H4 (cell line): ENCODE results near the gene ZNF43. TPM values are rescaled to one million over a fixed set of nuclear protein-coding genes. Genes with fewer than 3 reads are reported as not detected.
"Not testable (repeated sequence)": the region's sequence is repeated elsewhere in the genome, so short reads cannot be mapped to it uniquely, and the experiment has no call there.

Experiments used
- DNase-seq: peaks from one replicate; pipeline ENCODE4 v3.0.0-alpha.2; 2015; ENCODE audit warnings: low spot score
- total RNA-seq: library from RNA; depleted of rRNA; stranded (reverse); fragments of >200 nt; shearing (Covaris generic); gene quantifications from 2 replicates; pipeline ENCODE4 v1.2.3, GENCODE V29; 2014; rRNA removed

Gene ZNF43
- 6.2 and 7.1 TPM in 2 replicates for total RNA-seq

DNA sequence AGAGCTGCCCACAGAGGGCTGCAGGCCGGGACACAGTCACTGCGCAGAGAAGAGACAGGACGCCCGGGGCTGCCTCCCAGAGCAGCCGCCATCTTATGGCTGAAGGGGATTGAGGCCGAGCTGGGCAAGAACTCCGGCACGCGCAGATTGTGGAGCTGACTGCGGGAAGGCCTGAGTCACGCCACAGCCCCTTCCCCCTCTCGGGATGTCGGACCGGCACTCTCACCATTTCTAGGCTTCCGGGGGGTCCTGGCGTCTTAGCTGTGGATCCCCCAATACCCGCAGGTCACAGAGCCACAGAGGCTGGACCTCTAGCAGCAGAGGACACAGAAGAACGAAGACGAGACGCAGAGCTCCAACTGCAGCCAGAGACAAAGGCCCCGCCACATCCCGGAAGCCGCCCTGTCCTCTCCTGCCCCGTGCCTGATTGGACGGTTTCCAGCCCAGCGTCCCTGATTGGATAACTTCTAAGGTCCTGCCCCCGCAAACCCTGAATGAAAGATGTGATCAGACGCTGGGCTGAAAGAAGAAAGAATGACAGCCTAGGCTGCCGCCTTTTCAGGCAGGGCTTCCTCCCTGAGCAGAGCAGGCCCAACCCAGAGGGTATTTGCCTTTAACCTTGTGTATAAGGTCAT is at the start of gene ZNF43:
Gene ZNF43 (minus strand): TSS at position 373 of the 635 bp plus-strand sequence. CDS start 144 bp downstream, at position 229.
- peak; percentile 94 for DNase-seq

DNA sequence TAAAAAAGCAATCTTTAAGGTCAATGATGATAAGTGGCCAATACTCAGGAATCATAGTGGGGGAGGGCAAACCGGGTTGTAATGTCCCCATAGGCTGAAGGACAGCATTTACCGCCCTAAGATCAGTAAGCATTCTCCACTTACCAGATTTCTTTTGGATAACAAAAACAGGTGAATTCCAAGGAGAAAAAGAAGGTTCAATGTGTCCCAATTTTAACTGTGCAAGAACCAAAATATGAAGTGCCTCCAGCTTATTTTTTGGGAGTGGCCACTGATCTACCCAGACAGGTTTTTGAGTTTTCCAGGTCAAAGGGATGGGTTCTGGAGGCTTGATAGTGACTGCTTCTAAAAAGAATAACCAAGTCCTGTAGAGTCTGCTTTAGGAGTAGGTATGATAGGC is 49.5 kb upstream of the ZNF43 start:
- not testable (repeated sequence) for DNase-seq

DNA sequence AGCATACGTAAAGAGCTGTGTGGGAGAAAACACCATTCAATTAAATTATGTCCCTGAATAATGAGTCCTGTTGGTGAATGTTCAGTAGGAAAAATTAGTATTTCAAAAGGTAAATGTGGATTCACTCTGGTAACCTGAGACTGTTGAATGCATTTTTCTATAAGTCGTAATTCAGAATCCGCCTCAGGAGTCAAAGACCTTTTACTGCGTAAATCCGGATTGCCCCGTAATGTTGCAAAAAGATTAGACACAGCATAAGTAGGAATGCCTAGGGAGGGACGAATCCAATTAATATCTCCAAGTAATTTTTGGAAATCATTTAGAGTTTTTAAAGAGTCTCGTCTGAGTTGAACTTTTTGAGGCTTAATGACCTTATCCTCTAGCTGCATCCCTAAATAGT is 48.8 kb upstream of the ZNF43 start:
- not testable (repeated sequence) for DNase-seq

DNA sequence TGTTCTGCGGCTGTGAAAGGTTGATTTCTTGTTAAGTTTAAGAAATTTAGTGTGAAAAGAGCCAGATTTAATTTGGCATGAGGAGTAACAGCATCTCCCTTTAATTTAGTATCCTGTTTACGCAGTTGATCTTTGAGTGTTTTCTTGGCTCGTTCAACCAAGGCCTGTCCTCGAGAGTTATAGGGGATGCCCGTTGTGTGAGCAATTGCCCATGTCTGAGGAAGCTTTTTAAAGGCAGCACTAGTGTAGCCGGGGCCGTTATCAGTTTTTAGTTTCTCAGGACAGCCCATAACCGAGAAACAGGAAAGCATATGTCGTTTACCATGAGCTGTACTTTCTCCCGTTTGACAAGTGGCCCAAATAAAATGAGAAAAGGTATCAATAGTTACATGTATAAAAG is 47.5 kb upstream of the ZNF43 start:
- DNase-seq, result no peak

DNA sequence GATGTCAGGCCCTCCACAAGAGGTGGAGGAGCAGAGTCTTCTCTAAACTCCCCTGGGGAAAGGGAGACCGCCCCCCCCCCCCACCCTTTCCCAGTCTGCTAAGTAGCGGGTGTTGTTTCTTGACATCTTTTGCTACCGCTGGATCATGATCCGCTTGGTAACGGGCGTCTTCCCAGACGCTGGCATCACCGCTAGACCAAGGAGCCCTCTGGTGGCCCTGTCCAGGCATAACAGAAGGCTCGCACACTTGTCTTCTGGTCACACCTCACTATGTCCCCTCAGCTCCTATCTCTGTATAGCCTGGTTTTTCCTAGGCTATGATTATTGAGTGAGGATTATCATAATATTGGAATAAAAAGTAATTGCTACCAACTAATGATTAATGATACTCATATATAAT is 44.8 kb upstream of the ZNF43 start:
- DNase-seq, result not testable (repeated sequence)

DNA sequence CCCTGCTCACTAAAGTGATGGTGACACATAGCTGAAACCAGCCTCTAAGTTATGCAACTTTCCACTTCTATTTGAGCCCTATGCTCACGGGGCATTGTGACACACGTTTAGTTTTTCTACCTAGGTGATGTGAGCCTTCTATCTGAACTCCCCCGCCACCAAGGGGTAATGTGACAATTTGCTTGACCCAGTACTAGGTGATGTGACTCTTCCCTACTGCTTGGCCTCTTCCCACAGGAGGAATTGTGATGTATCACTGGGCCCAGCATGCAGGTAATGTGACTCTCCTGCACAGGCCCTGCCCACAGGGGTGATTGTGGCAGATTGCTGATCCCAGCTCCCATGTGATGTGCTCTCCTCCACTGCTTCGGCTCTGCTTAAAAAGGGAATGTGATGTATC is 42.7 kb upstream of the ZNF43 start:
- DNase-seq, result no peak

DNA sequence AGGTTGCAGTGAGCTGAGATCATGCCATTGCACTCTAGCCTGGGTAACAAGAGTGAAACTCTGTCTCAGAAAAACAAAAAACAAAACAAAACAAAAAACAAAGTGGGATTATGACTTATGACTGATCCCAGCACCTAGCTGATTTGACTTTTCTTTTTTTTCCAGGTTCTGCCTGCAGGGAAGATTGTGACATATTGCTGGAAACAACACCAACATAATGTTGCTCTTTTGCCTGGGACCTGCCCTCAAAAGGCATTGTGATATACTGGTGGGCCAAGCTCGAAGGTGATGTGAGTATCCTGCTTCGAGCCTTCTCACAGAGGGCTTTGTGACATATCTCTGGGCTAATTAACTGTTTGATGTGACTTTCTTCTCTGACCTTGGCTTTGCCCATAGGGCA is 42.0 kb upstream of the ZNF43 start:
- DNase-seq, result no peak

DNA sequence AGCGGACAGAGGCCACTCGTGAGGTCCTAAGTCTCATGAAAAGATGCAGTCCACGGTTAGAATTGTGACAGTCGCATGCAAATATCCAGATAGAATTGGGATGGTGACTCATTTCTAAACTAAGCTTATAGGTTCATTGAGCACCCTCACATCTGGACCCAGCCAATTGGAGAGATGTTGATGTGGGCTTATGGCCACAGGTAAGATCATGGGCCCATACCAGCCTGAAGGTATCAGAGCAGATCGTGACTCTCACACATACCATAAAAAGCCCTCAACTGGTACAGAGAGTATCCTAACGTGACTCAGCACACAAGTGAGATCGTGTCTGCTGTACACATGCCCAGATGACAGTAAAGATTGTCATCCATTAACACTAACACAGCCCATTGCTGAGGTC is 40.6 kb upstream of the ZNF43 start:
- not testable (repeated sequence) for DNase-seq

DNA sequence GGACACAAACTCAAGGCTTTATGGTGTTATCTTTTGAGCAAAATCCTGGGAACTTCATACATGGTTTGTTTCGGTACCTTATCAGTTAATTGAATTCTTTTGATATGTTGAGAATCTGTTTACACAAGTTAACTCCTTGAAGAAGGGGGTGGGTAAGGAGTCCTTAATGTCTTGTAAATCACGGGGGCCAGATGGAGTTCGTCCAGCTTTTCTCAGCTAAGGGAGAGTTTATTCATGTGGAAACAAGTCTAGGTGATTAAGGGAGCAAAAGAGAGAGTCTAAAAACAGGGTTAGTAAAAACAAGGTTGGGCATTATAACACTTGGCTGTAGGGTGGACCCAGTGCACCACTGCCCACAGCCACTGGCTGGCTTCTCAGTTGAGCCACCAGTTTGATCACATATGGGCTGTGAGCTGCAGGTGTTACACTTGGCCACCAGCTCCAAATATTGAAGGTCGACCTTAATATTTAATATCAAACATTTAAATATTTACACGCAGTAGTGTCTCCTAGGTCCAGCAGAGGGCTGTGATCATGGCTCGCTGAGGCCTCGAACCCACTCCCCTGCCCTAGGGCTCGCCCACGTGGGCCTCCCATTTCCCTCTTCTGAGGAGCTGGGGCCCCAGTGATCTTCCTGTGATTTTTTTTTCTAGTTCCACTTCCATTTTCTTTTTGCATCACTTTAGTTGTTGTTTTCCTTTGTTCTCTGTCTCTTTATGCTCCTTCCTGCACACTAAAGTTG is 21.0 kb upstream of the ZNF43 start:
- DNase-seq, result no peak

DNA sequence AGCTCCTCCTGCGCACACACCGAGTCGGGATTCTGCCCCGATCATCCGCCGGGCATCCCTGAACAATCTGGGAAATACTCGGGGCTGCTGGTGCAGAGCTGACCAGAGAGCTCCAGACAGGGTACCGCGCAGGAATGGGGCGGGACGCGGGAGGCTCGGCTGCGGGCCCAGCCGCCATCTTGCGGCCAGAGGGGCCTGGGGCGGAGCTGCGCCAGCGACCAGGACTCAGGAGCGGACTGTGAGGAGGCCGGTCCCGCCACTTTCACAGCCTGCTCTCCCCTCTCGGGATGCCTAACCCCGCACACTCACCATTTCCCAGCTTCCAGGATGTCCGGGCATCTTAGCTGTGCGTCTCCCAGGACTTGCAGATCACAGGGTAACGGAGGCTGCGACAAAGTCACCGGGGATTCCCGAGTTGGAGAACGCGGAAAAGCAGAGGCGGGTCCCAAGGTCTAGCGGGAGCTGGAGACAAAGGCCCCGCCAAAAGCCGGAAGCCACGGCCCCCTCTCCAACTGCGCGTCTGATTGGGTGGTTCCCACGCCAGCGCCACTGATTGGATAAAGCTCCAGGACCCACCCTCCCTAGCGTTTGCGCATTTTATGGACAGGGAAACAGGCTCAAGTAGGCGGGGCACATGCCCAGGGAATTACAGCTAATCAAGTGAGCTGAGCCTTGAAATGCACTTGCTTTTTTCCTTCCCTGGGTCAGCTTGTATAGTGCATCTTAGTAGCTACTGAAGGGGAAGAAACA is 15.8 kb upstream of the ZNF43 start:
- DNase-seq, result peak; percentile 90

DNA sequence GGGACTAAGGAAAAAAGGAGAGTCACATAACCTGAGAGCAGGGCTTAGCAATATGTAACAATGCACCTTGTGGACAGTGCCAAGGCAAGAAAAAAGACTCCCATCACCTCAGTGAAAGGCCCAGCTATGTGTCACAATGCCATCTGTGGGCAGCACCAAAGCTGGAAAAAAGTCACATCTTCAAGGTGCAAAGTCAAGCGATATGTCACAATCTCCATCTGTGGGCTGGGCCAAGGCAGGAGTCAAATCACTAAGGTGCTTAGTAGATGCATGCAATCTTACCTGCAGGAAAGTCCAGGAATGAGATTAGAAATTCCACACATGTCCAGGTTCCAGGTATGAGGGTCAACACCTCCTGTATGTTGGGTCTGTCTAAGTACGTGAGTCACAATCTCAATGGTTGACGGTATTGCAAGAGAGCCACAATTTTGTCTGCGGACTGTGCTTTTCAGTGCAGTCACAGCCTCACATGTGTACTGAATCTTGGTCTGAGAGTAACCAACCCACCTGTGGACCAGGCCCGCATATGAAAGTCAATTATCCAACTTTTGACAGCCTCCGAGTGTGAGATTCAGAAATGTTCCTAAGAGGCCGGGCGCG is 14.8 kb upstream of the ZNF43 start:
- DNase-seq, result no peak

DNA sequence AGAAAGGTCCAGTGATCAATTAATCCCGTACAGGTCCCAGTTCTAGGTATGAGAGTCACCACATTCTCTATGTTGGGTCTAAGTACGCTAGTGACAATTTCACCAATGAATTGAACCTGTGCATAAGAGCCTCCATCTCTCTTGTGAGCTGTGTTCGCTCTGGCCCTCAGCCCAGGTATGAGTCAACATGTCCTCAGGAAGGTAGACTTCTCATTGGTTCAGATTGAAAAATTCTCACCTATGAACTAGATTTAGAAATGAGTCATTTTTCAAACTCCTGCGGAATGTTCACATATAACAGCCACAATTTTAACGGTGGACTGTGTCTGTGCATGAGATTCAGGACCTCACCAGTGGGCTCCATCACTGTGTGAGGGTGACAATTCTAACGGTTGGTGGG is 12.7 kb upstream of the ZNF43 start:
- DNase-seq, result no peak

DNA sequence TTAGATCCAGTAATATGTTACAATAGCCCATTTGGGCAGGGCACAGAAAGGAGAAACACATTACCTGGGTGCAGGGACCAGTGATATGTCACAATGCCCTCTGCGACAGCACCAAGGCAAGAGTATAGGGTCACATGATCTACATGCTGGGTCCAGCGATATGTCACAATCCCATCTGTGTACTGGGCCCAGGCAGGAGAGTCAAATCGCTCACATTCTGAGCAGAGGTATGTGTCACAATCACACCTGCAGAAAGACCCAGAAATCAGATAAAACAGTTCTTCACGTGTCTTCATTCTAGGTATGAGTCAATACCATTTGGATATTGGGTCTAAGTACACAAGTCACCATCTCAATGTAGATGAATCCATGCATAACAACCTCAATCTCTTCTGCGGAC is 7.1 kb upstream of the ZNF43 start:
- DNase-seq, result no peak

DNA sequence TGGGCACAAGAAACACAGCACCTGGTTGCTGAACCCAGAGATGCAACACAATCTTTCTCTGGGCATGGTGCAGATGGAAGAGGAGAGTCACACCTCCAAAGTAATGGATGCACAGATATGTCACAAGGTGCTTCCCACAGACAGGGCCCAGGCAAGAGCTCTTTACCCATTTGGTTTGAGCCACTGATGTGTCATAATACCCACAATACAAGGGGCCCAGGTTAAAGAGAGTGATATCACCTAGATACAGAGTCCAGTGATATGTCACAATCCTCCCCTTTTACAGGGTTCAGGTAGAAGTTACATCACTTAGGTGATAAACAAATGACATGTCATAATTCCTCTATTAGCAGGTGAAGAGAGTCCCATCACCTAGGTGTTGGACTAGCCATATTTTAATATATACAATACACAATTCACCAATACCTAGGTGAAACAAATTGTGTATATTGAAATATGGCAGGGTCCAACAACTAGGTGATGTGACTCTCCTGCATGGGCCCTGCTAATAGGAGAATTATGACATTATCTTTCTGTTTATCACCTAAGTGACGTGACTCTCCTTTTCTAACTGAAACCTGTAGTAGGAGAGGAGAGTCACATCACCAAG is 5.6 kb upstream of the ZNF43 start:
- DNase-seq, result no peak

DNA sequence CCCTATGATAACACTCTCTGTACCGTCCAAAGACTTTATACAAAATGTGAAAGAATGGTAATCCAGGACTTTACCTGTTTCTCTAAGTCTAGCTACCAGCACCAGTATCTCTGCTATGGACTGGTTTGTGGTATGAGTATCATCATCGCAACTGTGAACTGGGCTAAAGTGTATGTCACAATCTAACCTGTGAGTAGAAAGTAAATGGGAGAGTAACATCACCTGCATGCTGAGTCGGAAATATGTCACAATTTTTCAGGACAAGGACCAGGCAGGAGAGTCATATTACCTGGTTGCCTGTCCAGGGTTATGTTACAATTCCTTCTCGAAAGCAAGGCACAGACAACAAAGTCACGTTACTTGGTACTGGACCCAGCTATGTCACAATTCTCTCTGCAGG is 5.1 kb upstream of the ZNF43 start:
- DNase-seq, result no peak

DNA sequence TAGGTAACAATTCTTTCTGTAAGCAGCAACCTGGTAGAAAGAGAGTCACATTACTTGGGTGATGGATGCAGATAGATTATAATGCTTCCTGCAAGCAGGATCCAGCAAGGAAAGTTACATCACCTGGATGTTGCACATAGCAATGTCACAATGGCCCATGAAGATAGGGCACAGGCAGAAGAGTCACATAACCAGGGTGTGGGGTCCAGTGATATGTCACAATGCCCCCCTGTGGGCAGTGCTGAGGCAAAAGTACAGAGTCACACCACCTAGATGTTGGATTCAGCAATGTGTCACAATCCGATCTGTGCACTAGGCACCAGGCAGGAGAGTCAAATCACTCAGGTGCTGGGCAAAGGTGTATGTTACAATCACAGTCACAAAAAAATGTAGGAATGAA is 4.0 kb upstream of the ZNF43 start:
- DNase-seq, result no peak

DNA sequence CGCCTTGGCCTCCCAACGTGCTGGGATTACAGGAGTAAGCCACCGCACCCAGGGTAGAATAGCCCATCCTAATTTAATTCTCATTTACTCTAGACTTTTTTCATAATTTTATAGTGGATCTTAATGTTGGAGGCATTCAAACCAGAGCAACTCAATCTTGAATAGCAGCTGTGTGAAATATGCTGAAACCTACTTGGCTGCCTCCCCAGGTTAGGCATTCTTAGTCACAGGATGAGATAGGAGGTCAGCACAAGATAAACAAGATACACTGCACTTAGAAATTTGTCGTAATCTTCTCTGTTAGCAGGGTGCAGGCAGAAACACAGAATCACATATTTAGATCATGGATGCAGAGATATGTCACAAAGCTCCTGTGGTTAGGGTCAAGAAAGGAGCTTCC is 2.7 kb upstream of the ZNF43 start:
- DNase-seq, result no peak

DNA sequence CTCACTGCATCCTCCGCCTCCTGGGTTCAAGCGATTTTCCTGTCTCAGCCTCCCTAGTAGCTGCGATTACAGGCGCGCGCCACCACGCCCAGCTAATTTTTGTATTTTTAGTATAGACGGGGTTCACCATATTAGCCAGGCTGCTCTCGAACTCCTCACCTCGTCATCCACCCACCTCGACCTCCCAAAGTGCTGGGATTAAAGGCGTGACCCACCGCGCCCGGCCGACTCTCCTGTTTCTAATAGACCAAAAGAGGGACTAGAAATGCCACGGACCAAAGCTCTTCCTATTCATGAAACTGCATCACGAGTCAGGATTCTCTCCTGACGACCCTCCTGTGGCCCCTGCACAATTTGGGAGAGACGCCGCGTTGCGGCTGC is 563 bp downstream of the ZNF43 start:
- DNase-seq, result no peak

DNA sequence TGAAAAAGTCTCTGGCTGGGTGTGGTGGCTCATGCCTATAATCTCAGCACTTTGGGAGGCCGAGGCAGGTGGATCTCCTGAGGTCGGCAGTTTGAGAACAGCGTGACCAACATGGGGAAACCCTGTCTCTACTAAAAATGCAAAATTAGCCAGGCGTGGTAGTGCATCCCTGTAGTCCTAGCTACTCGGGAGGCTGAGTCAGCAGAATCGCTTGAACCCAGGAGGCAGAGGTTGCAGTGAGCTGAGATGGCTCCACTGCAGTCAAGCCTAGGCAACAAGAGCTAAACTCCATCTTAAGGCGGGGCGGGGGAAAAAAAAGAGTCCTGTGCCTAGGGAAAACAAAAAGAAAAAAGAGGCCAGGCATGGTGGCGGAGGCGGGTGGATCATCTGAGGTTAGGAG is 2.2 kb downstream of the ZNF43 start:
- no peak for DNase-seq

DNA sequence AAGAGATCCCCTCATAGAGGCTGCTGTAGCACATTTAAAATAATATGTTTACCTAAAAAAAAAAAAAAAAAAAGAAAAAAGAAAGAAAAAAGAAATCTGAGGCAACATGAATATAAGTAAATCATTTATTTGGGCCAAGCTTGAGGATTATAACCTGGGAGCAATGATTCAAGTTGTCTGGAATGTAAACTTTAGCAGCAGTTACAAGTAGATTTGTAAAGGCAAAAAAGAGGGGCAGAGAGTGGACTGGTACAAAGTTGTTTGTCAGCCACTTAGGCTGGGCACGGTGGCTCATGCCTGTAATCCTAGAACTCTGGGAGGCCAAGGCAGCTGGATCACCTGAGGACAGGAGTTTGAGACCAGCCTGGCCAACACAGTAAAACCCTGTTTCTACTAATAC is 11.3 kb downstream of the ZNF43 start:
- no peak for DNase-seq

DNA sequence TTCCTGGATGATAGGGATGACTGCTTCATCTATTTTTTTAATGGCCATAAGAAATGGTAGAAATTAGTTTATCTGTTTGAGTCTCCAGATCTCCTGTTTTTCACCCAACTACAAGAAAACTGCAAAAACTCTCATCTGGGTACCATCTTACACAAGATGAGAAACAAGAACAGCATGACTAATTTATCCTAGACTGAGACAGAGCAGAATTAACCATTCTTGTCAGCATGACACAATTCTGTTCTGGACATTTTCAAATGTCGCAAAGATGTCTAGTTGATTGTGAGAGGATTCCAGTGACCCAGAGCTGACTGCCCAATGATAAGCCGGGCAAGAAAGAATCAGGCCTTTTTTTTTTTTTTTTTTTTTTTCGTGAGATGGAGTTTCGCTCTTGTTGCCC is 12.8 kb downstream of the ZNF43 start:
- DNase-seq, result no peak

DNA sequence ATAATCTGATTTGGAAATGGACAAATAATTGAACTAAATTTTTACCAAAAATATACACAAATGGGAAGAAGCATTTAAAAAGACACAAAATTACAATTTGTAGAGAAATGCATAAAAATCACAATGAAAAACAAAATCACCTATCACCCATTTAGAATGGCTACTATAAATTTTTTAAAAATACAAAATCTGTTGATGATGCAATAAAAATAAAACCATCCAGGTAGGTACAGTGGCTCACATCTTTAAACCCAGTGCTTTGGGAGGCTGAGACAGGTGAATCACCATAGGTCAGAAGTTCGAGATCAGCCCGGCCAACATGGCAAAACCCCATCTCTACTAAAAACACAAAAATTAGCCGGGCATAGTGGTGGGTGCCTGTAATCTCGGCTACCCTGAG is 23.5 kb downstream of the ZNF43 start:
- no peak for DNase-seq
